ACHN (cell line): ENCODE data around the gene PTPRD.
"Not testable (repeated sequence)": the region's sequence is repeated elsewhere in the genome, so short reads cannot be mapped to it uniquely, and the experiment has no call there.

ENCODE experiments used
- DNase-seq: peaks from one replicate; pipeline ENCODE4 v3.0.0-alpha.2; 2015
- in situ Hi-C: cut with HindIII; loops from 2 replicates; pipeline ENCODE4 v1.10.0; 2017; ENCODE audit warnings: low sequenced_read_pairs, low pct_ligation_motif_present, low pct_unique_long_range_greater_than_20kb

The PTPRD gene

GRCh38 chr9:9002826-9003583 is 1609.8 kb downstream of the PTPRD start:
- in situ Hi-C loops, result no loop called here
- DNase-seq, result peak; percentile 36

- in situ Hi-C loops, result no loop called here
- no peak for DNase-seq
Measured at GRCh38 chr9:8980496-8981013, 1632.2 kb downstream of the PTPRD start.

- in situ Hi-C loops, result no loop called here
- DNase-seq, result no peak
Measured at GRCh38 chr9:8978334-8978733, 1634.5 kb downstream of the PTPRD start.

GRCh38 chr9:8968350-8968749 is 1644.5 kb downstream of the PTPRD start:
- DNase-seq, in situ Hi-C loops: not testable (repeated sequence)

GRCh38 chr9:8963885-8964284 is 1648.9 kb downstream of the PTPRD start:
- in situ Hi-C loops, result no loop called here
- DNase-seq, result no peak

GRCh38 chr9:8962084-8962483 is 1650.7 kb downstream of the PTPRD start:
- in situ Hi-C loops, result no loop called here
- no peak for DNase-seq

GRCh38 chr9:8961186-8961851 is 1651.5 kb downstream of the PTPRD start:
- no peak for DNase-seq
- in situ Hi-C loops, result no loop called here

- no peak for DNase-seq
Measured at GRCh38 chr9:8960254-8960653, 1652.5 kb downstream of the PTPRD start.

GRCh38 chr9:8958358-8958757 is 1654.4 kb downstream of the PTPRD start:
- in situ Hi-C loops, result no loop called here
- no peak for DNase-seq

More at GRCh38 chr9:8960254-8960653, 1652.5 kb downstream of the PTPRD start:
- in situ Hi-C loops, result no loop called here

- DNase-seq, result no peak
- in situ Hi-C loops, result no loop called here
Measured at GRCh38 chr9:8955315-8955714, 1657.5 kb downstream of the PTPRD start.

- in situ Hi-C loops, result no loop called here
- no peak for DNase-seq
Measured at GRCh38 chr9:8946461-8946860, 1666.3 kb downstream of the PTPRD start.

- in situ Hi-C loops, result no loop called here
- no peak for DNase-seq
Measured at GRCh38 chr9:8943392-8943791, 1669.4 kb downstream of the PTPRD start.

GRCh38 chr9:8940650-8941049 is 1672.2 kb downstream of the PTPRD start:
- in situ Hi-C loops, result no loop called here
- DNase-seq, result no peak

- in situ Hi-C loops, result no loop called here
- DNase-seq, result no peak
Measured at GRCh38 chr9:8926461-8926860, 1686.3 kb downstream of the PTPRD start.

- in situ Hi-C loops, result no loop called here
- DNase-seq, result no peak
Measured at GRCh38 chr9:8924562-8924961, 1688.2 kb downstream of the PTPRD start.

- DNase-seq, in situ Hi-C loops: not testable (repeated sequence)
Measured at GRCh38 chr9:8920478-8921183, 1692.2 kb downstream of the PTPRD start.

GRCh38 chr9:8917956-8918739 is 1694.7 kb downstream of the PTPRD start:
- no peak for DNase-seq
- in situ Hi-C loops, result no loop called here

- in situ Hi-C loops, result no loop called here
- no peak for DNase-seq
Measured at GRCh38 chr9:8916771-8917170, 1696.0 kb downstream of the PTPRD start.

- in situ Hi-C loops, result no loop called here
- DNase-seq, result peak; percentile 40
Measured at GRCh38 chr9:8907868-8908267, 1704.9 kb downstream of the PTPRD start.
